Measurements from ENCODE around the gene RPS6KA4.

DNA sequence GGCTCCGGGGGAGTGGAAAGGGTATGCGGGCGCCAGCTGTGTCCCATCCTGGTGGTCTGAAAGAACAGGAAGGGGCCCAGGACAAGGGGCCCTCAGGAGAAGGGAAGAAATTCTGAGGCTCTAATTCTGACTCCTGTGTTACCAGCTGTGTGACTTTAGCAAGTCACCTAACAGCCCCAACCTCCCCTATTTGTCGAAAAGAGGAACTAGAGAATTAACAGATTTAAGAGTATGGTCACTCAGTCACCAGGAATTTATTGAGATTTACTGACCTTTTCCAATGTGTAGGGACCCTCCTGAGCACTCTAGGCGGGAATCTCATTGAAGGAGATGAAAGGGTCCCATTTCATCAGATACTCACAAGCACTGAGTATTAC is 14.6 kb downstream of the RPS6KA4 start:
- TF ChIP-seq, protein P1, sequence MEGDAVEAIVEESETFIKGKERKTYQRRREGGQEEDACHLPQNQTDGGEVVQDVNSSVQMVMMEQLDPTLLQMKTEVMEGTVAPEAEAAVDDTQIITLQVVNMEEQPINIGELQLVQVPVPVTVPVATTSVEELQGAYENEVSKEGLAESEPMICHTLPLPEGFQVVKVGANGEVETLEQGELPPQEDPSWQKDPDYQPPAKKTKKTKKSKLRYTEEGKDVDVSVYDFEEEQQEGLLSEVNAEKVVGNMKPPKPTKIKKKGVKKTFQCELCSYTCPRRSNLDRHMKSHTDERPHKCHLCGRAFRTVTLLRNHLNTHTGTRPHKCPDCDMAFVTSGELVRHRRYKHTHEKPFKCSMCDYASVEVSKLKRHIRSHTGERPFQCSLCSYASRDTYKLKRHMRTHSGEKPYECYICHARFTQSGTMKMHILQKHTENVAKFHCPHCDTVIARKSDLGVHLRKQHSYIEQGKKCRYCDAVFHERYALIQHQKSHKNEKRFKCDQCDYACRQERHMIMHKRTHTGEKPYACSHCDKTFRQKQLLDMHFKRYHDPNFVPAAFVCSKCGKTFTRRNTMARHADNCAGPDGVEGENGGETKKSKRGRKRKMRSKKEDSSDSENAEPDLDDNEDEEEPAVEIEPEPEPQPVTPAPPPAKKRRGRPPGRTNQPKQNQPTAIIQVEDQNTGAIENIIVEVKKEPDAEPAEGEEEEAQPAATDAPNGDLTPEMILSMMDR (IDR thresholded peaks at IDR 0.05): no peak
- TF ChIP-seq ZFX (IDR thresholded peaks at IDR 0.05; ENCODE audit: borderline replicate concordance): no peak

All from 22Rv1 (cell line).